ENCODE measurements around the gene CPLX1.

GRCh38 chr4:867526-868250 is 41.8 kb upstream of the CPLX1 start:
- no peak for TF ChIP-seq CTCF (IDR thresholded peaks at IDR 0.05)
- TF ChIP-seq POLR2A (IDR thresholded peaks at IDR 0.05): no peak
- no peak for TF ChIP-seq EP300 (IDR thresholded peaks at IDR 0.05)

Measured in ovary (tissue), 3 donors.